T-helper 2 cell treated with Interferon-gamma antibody and Interleukin-4, amounts not matched to agents 100 ng/mL and 5 ng/mL, for 36 hours (primary cell): ENCODE results near the gene STXBP5. TPM values are rescaled to one million over a fixed set of nuclear protein-coding genes. Genes with fewer than 3 reads are reported as not detected.

ENCODE experiments used
- intact Hi-C: fragments of 100-400 bp; cut with micrococcal nuclease; formaldehyde crosslinking; loops from one replicate; pipeline ENCODE4 v1.15.1; 2023
- total RNA-seq: library from RNA; stranded (reverse); gene quantifications from 2 replicates; pipeline ENCODE4 v1.2.3, GENCODE V29; 2022

The STXBP5 gene
- 19.6 and 22.5 TPM in 2 replicates for total RNA-seq

DNA sequence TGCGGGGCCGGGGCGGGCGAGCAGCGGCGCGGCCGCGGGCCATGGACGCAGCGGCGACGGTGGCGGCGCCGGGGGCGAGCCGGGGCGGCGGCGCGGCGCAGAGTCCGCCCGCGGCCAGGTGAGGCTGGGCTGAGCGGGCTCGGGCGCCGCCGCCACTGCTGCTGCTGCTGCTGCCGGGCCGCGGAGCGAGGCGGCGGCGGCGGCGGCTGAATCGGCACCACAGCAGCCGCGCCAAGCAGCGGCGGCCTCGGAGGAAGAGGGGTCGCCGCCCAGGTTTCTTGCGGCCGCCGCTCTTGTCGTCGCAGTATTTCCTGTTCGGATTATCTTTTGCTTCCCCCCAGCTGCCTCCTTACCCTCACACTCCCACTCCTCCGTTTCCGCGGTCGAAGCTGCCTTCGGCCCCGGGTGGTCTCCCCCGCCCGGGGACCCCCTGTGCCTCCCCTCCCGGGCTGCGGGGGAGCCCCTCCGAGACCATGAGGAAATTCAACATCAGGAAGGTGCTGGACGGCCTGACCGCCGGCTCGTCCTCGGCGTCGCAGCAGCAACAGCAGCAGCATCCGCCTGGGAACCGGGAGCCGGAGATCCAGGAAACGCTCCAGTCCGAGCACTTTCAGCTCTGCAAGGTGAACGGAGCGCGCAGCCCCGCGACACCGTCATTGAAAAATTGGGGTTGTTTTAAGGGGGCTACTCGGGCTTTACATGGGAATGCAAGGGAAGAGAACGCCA lies at the start of gene STXBP5:
Gene STXBP5 (plus strand): TSS at position 358 of the 726 bp plus-strand sequence. CDS start 116 bp downstream, at position 474.
- intact Hi-C loops = loop anchor here (5.0 to 10.0 kb wide), 3 partner anchors 303 to 419 kb away; partner anchors contain the start of gene SAMD5

DNA sequence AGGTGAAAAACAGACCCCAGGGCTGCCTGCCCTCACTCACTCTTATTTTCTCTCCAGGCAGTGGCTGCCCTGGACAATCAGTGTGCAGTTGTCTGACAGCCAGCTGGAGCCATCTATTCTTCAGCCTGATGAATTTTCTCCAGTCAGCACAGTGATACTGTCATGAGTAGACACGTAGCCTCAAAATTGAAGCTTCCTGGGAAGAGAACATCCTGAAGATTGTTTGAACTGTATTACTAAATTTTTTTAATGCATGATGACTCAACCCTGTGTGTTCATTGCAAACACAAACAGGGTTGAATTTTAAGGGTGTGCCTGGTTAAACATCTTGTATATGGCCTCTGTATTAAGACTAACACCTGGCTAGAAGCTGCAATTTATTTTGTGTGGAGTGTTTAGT lies 49.8 kb upstream of the STXBP5 start:
- intact Hi-C loops = no loop called here

DNA sequence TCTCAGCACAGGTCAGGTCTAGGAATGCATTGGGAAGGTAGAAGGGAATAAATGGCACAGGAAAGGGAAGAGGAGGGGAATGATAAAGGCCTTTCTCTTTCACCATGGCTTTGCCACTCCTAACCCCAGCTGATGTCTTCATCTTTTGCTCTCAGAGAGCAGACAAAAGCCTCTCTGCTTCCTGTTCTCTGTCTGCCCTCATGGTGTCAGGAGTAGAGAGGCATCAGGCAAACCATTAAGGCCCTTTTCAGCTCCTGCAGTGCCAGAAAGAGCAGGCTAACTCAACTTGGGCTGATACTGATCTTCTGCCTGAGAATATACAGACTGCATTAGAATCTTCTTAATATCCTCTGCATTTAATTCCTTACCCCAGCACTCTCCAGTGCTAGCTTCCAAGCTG lies 48.0 kb upstream of the STXBP5 start:
- intact Hi-C loops = no loop called here

DNA sequence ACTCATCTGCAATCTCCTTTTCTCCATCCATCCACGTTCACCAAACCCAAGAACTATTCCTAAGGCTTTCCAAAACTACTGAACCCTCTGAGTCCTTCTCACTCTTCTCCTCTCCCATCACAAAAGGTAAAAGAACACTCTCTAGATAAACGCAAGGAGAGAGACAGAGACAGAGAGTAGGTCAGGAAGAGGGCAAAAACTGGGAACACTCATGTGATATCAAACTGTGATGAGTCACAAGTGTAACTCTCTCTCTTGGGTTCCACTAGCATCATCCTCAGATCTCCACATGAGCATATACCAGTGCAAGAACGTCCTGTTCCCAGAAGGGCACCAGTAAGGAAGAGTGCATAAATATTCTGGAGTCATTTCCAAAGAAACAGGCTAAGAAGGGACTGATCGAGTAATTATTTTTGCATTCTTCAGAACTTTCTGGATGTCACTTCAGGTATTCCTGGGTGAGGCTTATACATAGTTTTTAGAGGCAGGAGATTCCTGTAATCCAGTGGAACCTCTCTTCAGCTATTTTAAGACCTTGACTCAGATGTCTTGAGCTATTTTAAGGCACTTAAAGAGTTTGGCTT lies 47.3 kb upstream of the STXBP5 start:
- intact Hi-C loops = no loop called here

DNA sequence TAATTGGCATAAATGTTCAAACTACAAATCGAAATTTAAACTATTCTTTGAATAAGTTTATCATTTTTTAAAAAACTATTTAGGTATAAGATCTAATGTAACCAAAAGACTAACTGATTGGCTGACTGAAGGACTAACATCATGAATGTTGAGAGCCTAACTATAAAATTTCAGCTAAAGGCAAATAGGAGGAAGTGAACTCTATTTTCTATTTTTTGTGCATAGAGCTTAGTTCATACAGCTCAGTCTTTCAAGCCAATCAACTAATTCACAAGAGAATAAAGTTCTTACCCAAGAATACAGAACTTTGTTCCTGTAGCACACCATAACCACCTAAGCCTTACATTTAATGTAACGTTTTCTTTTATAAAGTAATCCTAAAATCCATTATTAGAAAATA lies 46.3 kb upstream of the STXBP5 start:
- intact Hi-C loops = no loop called here

DNA sequence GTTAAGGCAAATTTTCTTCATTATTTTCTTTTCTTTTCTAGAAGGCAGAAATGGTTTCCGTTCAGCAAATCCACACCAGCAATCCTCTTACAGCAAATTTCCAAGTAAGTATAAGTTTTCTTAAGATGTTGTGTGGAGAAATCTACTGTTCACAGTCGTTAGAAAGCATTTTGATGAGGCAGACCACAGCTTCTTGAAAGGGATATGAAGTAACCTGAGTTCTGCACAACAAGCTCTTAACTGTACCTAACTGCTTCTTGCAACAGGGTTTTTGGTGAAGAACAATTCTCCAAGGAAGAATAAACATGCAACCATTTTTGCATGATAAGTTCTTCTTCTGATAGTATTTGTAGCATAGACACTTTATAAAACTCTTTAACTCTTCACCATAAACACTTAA lies 45.3 kb upstream of the STXBP5 start:
- intact Hi-C loops = no loop called here

DNA sequence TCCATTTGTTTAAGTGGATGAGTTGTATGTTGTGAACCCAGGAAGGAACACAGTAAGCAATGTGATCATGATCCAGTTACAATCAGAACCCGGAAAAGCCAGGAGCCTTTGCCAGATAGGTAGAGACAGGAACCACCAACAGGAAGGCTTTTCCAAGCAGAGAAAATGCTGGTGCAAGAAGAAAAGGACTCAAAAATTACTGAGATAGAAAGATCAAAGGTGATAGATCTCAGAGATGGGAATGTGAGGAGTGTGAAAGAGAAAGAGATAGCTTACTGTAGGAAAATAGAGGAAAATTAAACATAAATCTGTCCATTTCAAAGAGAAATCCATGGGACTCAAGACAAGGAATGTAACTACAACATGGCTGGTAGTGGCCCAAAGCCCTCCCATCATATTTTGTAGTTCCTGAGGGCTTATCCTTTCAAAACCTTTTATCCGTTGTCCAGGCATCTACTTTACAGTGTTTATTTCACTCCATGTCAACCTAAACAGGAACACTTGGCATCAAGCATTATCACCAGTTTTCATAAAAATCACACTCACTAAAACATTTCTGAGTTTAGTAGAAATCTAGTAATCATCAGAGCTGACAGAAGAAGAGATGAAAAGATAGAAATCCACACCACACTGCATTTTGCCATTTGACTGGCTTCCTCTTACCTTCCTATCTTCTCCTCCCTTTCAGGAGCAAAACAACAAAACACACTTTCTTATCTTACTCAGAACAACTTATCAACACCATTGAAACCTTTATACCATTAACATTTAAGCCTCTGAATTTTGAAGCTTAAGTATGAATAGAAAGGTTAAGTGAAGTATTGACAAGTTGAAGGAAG lies 44.5 kb upstream of the STXBP5 start:
- intact Hi-C loops = no loop called here

DNA sequence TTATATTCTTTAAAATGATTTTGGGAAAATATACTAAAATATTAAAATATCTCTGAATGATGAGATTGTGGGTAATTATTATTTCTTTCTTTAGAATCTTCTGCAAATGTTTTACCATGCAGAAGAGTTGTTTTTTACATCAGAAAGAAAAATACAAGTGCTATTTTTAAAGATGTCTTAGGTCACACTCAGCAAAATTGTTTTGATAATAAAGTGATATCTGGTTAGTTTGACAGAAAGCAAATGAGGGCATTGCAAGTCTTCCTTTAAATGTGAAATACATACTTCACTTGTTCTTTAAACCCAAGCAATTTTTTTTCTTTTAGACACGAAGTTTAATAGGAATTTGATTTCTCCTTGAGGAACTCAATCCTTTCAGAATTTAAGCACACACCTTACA lies 43.6 kb upstream of the STXBP5 start:
- intact Hi-C loops = no loop called here

DNA sequence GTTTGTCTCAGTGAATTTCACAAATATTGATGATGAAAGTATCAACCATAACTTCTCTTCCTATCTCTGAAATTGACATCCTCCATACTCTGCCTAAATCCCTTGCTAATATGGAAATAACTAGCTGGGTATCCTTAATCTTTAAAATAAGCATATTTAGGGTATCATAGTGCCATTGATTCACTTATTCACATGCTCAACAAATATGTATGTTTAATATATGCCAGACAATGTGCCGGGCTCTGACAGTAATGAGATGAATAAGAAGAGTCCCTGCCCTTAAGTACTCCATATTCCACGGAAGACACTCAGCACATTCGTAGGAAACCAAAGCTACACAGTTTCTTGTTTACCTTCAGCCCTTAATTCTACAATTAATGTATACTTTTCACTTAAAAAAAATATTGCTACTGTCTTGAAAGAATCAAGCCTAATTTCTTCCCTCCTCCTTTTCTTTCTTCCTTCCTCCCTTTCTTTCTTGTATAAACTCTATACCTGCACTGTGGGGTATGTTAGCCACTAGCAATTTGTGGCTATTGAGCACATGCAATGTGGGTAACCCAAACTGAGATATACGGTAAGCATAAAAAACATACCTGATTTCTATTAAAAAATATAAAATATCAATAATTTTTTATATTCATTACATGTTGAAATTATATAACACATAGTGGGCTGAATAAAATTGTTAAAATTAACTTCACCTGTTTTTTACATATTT lies 42.8 kb upstream of the STXBP5 start:
- intact Hi-C loops = no loop called here

DNA sequence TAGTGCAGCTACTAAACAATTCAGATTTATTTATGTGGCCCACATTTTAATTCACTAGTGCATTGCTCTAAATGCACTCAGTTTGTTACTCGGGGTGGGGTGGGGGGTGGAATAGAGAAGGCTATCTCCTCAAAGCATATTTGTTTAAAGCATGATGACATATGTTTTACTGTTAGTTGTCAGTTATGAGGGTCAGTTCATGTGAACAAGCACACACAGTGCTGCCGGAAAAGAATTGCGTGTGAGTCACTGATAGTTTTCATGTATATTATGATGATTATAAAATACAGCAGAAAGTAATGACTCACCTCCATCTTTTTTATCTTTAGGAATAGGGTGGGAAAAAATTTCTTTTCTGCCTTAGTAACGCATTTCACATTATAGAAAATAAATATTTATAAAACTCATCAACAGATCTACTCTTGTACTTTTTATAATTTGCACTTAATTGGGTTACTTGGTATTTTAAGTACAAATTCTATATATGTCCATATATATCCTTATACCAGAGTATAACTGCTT lies 42.2 kb upstream of the STXBP5 start:
- intact Hi-C loops = no loop called here

DNA sequence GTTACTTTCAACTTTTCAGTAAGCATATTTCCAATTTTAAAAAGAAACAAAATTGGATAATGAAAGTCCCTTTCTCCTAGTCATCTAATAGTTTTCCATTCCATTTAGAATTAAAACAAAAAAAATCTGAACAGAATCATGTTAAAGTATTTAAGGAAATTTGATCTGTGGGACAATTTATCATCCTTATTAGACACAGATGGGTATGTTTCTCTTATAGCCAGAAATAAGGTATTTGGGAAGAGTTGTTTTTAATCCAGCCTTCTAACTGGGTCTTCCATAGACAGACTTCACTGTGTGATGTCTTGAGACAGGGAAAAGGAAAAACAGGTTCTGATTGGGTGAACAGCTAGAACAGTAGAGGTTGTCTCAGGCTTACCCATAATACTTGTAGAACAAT lies 39.5 kb upstream of the STXBP5 start:
- intact Hi-C loops = no loop called here

DNA sequence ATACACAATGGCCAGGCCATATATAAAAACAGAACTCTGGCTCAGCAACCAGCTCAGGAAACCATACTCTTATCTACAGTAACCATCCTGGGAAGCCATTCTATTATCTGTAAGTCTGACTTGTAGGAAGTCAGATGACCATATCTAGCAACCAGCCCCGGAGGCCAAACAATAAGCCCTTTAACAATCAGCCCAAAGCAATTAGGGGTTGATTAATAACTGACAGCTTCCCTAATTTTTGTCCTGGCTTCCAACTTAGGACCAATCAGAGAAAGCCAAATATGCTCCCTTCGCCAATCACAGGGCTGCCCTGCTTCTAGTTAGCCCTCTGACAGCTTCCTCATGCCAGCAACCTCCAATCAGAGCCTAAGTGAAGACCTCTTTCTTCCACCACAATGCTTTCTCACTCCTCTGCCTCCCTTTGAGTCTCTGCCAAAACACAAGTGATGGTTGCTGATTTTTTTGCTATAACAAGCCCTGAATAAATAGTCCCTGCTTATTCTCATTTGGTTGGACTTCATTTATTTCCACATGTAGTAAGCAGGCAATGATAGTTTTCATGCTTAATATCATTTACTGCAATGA lies 37.8 kb upstream of the STXBP5 start:
- intact Hi-C loops = no loop called here

DNA sequence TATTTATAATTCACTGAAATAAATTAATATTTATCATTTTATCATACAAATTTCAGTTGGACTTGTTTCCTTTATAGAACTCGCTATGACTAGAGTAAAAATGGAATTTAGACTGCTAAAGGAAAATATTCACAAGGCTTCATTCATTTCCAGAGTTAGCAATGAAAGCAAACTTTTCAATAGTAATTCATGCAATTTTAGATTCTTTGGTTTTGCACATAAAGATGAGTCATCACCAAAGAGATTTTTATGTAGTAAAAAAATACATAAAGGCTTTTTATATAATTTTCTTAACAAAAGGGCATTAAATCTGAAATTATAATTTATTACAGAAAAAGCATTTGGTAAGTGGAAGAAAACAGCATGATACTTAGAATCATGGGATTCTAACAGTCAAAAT lies 37.2 kb upstream of the STXBP5 start:
- intact Hi-C loops = no loop called here

DNA sequence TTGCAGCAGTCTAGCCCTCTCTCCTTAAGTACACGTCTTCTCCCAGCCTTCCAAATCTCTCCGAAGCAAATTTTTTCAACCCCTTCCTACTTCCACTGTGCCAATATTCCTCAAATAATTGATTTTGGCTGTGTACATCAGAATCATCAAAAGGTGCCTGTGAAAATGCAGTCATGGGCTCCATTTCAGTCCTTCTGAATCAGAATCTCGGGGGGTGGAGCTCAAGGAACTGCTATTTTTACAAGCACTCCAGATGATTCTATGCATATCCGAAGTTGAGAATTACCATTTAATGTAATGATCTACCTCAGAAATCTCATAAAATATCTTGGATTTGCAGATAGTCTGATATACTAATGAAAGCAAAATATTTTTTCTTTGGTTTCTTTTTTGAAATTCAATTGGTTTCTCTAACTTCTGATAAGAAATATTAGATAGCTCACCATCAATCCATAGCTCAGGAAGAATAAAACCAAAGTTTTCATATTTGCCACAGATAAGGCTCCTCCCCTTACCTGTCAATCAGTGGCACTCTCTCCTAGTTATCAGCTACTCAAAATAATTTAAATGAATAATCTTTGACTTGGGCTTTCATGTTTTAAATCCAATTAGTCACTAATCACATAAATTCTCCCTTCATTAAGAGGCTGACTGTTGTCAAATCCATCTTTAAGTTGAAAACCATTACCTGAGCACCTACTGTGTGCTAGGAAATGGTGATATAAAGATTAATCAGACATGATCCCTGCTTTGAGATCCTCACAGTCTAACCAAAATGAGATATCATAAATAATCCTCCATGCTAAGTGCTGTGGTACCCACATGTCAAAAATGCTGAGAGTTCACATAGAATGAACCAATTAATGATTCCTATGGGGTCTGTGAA lies 36.4 kb upstream of the STXBP5 start:
- intact Hi-C loops = no loop called here

DNA sequence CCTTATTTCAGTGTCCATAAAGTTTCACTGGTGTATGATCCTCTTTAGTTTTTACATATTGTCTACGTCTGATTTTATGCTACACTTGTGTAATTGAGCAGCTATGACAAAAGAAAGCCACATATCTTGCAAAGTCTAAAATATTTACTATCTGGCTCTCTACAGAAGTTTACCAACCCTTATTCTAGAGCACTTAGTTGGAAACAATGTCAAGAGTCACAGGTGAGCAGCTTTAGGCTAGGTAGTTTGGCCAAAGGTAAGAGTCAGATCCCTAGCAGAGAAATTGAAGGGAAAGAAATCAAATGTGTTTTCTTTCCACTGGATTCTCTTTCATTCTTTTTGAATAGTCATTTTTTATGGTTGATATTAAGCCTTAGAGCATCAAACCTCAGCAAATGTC lies 34.7 kb upstream of the STXBP5 start:
- intact Hi-C loops = no loop called here

DNA sequence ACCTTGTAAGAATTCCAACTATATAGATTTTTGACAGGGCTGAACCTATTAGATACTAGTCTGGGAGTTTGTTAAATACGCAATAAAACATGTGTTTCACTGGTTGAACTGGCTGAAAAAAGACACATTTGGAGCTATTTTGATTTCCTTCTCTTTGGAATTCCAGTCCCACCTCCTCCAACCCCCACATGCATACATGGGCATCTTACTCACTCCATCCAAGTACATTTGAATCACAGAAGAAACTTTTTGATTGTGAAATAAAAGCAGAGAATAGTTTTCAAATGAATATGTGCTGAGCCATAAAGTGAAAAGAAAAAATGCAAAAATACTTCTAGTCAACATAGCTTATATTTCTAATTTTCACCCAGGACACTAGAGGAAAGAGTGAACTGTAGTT lies 33.9 kb upstream of the STXBP5 start:
- intact Hi-C loops = no loop called here

DNA sequence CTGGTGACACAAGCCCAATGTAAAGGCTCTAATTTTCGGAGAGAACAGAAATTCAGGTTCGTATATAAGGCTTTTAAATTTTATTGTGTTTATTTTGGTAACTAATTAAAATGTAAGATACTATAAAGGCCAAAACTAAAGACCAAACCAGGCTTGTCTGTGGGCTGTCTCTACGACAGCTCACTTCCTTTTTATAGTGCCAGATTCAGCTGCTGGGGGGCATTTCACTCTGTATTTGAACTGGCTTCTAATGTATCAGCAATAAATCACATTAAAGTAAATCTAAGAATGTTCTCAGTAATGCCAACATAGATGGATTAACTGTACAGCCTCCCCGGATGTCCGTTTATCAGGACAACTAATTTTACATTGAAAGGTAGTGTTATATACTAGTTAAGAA lies 31.1 kb upstream of the STXBP5 start:
- intact Hi-C loops = no loop called here

DNA sequence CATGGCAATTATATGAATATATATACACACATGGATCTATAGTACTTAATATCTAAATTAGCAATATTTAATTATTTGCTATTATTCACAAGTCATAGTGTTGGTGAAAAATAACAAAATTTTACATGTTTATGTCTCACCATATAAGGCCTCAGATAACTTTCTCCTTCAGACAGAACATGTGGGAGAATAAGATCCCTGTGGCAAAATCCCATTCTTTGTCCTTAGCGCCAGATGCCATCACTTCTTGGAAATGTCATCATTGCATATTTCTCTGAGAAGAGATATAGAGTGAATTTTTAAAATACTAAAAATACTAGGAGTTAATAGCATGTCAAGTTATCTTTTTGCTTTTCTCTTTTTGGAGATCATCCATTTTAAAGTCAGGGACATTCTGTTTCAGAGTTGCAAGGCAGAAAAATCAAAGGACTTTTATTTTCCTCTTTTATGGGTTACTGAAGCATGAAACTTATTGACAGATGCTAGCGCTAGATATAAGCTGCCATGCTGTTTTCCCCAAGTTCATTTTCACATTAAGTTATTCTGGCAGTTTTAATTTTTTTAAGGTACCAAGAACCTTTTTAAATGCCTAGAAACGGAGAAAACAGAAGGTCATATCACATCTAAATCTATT lies 30.4 kb upstream of the STXBP5 start:
- intact Hi-C loops = no loop called here

DNA sequence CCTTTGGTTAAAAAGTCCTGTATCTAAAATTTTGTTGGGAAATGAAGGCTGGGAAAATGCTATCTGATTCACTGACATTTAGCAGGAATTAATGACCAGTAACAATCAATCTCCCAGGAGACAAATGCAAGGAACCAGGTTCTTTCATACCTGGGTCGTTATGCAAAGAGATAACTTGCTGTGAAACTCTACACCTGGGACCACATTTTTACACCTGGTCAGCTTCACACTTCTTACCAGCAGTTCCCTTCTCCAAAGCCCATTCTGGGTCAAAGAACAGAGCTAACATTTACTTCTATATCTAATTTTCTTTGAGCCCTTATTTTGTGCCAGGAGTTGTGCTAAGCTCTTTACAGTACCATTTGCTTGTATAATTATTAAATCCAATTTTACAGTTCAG lies 27.4 kb upstream of the STXBP5 start:
- intact Hi-C loops = no loop called here

DNA sequence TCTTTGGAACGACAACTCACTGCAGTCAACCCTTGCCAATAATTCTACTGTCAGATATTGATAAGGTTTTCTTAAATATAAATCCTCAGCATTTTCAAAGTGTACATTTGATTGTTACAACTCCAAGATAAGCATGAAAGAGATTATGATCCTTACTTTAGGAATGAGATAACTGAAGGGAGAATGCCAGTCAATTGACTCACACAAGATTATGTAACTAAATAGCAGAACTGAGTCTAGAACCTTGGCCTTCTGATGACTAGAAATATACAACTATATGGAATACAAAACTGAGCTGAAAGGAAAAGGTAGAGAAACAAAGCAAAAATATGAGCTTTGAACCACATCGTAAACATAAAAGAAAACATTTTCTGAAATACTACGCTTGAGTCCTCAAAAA lies 26.9 kb upstream of the STXBP5 start:
- intact Hi-C loops = no loop called here
